Caco-2 (cell line): Measurements from ENCODE around the gene RTN4RL1. TPM values are rescaled to one million over a fixed set of nuclear protein-coding genes. Genes with fewer than 3 reads are reported as not detected.
A peak's percentile ranks its signal among the peaks of the same experiment; 100 is the strongest.

Source experiments
- BruUV-seq: library from RNA; stranded (reverse); fragments of 400-500 nt; replicated peaks from 2 replicates; lab custom pipeline; 2021; lab: Mats Ljungman, UMichigan
- CTCF ChIA-PET: fragments of 300-600 bp; sonication (Branson Sonifier 250); formaldehyde crosslinking; loops from one replicate; lab custom pipeline; 2022; ENCODE audit warnings: antibody characterized with exemption; lab: Charles Lee
- POLR2A ChIA-PET: fragments of 300-600 bp; sonication (Branson Sonifier 250); formaldehyde crosslinking; loops from one replicate; lab custom pipeline; 2022; ENCODE audit warnings: antibody characterized with exemption; lab: Charles Lee
- DNase-seq, 2 experiments: peaks; one replicate each; pipeline versions ENCODE4 v3.0.0 to v3.0.0-alpha.2; 2020 to 2022
- H3K27me3 ChIP-seq: replicated peaks from 2 replicates; pipeline ENCODE4 v1.6.0; 2011; ENCODE audit warnings: low read length; ENCODE audit not compliant: control insufficient read depth, insufficient read depth
- H3K36me3 ChIP-seq: 2 replicates; pipeline ENCODE4 v1.5.1; 2011; ENCODE audit warnings: low read length; ENCODE audit not compliant: control insufficient read depth, insufficient read depth
- H3K4me1 ChIP-seq: fragments of 250-450 bp; sonication (Bioruptor Pico); 2 replicates; pipeline ENCODE4 v1.5.1; 2020; ENCODE audit warnings: mild to moderate bottlenecking
- H3K4me3 ChIP-seq: 2 replicates; pipeline ENCODE4 v1.5.1; 2011; ENCODE audit warnings: low read depth, mild to moderate bottlenecking, control low read depth, low read length
- H3K9me3 ChIP-seq: fragments of 250-450 bp; sonication (Bioruptor Pico); 2 replicates; pipeline ENCODE4 v1.5.1; 2020; ENCODE audit warnings: mild to moderate bottlenecking, moderate library complexity
- H3K27ac Mint-ChIP-seq: one replicate; pipeline ENCODE4 v1.8.0; 2022; ENCODE audit warnings: mixed read lengths; ENCODE audit not compliant: unreplicated experiment
- H3K27me3 Mint-ChIP-seq: one replicate; pipeline ENCODE4 v1.8.0; 2022; ENCODE audit warnings: mixed read lengths; ENCODE audit not compliant: insufficient read depth, unreplicated experiment
- H3K36me3 Mint-ChIP-seq: one replicate; pipeline ENCODE4 v1.8.0; 2022; ENCODE audit warnings: mild to moderate bottlenecking, mixed read lengths; ENCODE audit not compliant: insufficient read depth, unreplicated experiment
- H3K4me1 Mint-ChIP-seq: one replicate; pipeline ENCODE4 v1.8.0; 2022; ENCODE audit warnings: low read depth, mixed read lengths; ENCODE audit not compliant: unreplicated experiment
- H3K4me3 Mint-ChIP-seq: one replicate; pipeline ENCODE4 v1.8.0; 2022; ENCODE audit warnings: mild to moderate bottlenecking, moderate library complexity, mixed read lengths; ENCODE audit not compliant: unreplicated experiment
- H3K9me3 Mint-ChIP-seq: one replicate; pipeline ENCODE4 v1.8.0; 2022; ENCODE audit warnings: mixed read lengths; ENCODE audit not compliant: unreplicated experiment
- intact Hi-C: fragments of 100-400 bp; cut with micrococcal nuclease; formaldehyde crosslinking; loops from one replicate; pipeline ENCODE4 v1.10.0; 2022; ENCODE audit not compliant: unreplicated experiment
- total RNA-seq: library from RNA; stranded (reverse); gene quantifications from 2 replicates; pipeline ENCODE4 v1.2.3, GENCODE V29; 2022
- TF ChIP-seq, protein P1 (sequence below), 2 experiments: fragments of 200-600 bp in 1 of 2; IDR thresholded peaks; 1 replicate in 1 of 2; 2 replicates in 1 of 2; pipeline versions ENCODE4 v1.5.1 to v1.8.0; 2011 to 2022; ENCODE audit warnings: antibody characterized with exemption in 1 of 2, control low read depth in 1 of 2, inconsistent platforms in 1 of 2, low read depth in 1 of 2, low read length in 1 of 2, mild to moderate bottlenecking in 1 of 2, moderate library complexity in 1 of 2; ENCODE audit not compliant: insufficient read depth in 1 of 2, severe bottlenecking in 1 of 2, unreplicated experiment in 1 of 2

The RTN4RL1 gene
- total RNA-seq, 1 experiment from 2014 or later = 0.54 TPM

DNA sequence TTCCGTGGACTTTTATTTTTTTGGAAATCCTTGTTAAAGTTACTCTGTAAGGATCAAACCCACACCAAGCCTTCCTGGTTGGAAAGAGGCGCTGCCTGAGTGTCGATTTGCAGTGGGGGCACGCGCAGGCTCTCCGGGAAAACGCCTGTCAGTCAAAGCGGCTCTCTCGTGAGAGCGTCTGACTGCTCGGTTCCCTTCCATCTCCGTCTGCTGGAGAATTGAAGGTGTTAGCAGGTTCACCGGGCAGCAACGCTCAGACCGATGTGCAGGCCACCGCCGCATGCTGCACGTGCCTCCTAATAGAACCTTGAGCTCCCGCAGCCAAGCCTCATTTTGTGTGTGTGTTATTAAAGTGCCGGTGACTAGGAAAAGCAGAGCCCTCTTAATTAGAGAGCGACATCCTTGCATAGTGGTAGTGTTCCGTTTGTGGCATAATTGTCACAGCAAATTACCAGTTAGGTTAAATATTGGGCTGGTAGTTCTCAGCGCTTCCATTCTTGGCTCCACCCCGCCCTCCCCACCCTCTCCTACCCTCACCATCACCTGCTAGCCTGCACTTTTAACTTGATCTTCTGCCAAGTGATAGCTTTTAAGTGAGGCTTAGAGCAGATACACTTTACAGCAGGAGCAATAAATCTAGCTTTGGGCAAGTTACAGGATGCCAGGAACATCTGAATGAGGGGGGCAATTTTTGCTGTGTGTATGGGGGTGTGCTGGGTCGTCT is 119.8 kb downstream of the RTN4RL1 start:
- DNase-seq = no peak
- no peaks in the 10 kb centered on the region for H3K36me3 ChIP-seq
- no peaks in the 10 kb centered on the region for H3K27me3 ChIP-seq
- BruUV-seq = no TSS peak
- intact Hi-C loops = no loop called here
- peaks cover 17% of the 10 kb centered on the region for H3K4me1 ChIP-seq
- Mint-ChIP-seq H3K9me3 (no peaks in the 10 kb centered on the region), H3K4me1 (peaks cover 6% of the 10 kb centered on the region), H3K36me3 (no peaks in the 10 kb centered on the region), H3K27me3 (no peaks in the 10 kb centered on the region), H3K27ac (no peak overlapping the region), H3K4me3 (no peak overlapping the region)
- ChIA-PET POLR2A (no interaction called here), CTCF (interaction anchor here (1.6 to 2.0 kb wide), 2 partner anchors 120 kb away, joined by 6 to 19 read pairs; partner anchors contain the start of gene RTN4RL1)
- H3K9me3 ChIP-seq = no peaks in the 10 kb centered on the region
- TF ChIP-seq, protein P1, sequence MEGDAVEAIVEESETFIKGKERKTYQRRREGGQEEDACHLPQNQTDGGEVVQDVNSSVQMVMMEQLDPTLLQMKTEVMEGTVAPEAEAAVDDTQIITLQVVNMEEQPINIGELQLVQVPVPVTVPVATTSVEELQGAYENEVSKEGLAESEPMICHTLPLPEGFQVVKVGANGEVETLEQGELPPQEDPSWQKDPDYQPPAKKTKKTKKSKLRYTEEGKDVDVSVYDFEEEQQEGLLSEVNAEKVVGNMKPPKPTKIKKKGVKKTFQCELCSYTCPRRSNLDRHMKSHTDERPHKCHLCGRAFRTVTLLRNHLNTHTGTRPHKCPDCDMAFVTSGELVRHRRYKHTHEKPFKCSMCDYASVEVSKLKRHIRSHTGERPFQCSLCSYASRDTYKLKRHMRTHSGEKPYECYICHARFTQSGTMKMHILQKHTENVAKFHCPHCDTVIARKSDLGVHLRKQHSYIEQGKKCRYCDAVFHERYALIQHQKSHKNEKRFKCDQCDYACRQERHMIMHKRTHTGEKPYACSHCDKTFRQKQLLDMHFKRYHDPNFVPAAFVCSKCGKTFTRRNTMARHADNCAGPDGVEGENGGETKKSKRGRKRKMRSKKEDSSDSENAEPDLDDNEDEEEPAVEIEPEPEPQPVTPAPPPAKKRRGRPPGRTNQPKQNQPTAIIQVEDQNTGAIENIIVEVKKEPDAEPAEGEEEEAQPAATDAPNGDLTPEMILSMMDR (IDR thresholded peaks at IDR 0.05; ENCODE audit: insufficient read depth in 1 of 2, low read depth in 1 of 2, low read length in 1 of 2, severe bottlenecking in 1 of 2, unreplicated experiment in 1 of 2) = no peak
- no peak overlapping the region for H3K4me3 ChIP-seq

GRCh38 chr17:1904273-1905182 is 120.6 kb downstream of the RTN4RL1 start:
- POLR2A ChIA-PET = no interaction called here
- Mint-ChIP-seq H3K36me3 (no peaks in the 10 kb centered on the region), H3K27me3 (no peaks in the 10 kb centered on the region), H3K27ac (no peak overlapping the region), H3K9me3 (no peaks in the 10 kb centered on the region), H3K4me1 (peaks cover 6% of the 10 kb centered on the region), H3K4me3 (no peak overlapping the region)
- H3K4me1 ChIP-seq = peaks cover 10% of the 10 kb centered on the region
- BruUV-seq = no TSS peak
- TF ChIP-seq, protein P1 (IDR thresholded peaks at IDR 0.05; ENCODE audit: insufficient read depth in 1 of 2, low read depth in 1 of 2, low read length in 1 of 2, severe bottlenecking in 1 of 2, unreplicated experiment in 1 of 2) = no peak
- no peak for DNase-seq
- no peaks in the 10 kb centered on the region for H3K27me3 ChIP-seq
- H3K4me3 ChIP-seq = no peak overlapping the region
- intact Hi-C loops = no loop called here
- no peaks in the 10 kb centered on the region for H3K9me3 ChIP-seq
- no peaks in the 10 kb centered on the region for H3K36me3 ChIP-seq
- CTCF ChIA-PET = interaction anchor here (1.0 to 2.0 kb wide), 2 partner anchors 121 to 130 kb away, joined by 3 to 6 read pairs; partner anchors contain the start of gene RTN4RL1

- TF ChIP-seq, protein P1 (IDR thresholded peaks at IDR 0.05; ENCODE audit: insufficient read depth in 1 of 2, low read depth in 1 of 2, low read length in 1 of 2, severe bottlenecking in 1 of 2, unreplicated experiment in 1 of 2) = peak; percentile 23 to 52
- no peak overlapping the region for H3K27ac Mint-ChIP-seq
Observed at GRCh38 chr17:1899403-1900000, 125.6 kb downstream of the RTN4RL1 start.

More at GRCh38 chr17:1899403-1900000, 125.6 kb downstream of the RTN4RL1 start:
- H3K27me3 Mint-ChIP-seq = no peaks in the 10 kb centered on the region
- Histone ChIP-seq H3K36me3 (peaks cover 3% of the 10 kb centered on the region), H3K4me1 (peaks cover 7% of the 10 kb centered on the region), H3K4me3 (no peak overlapping the region), H3K9me3 (no peaks in the 10 kb centered on the region), H3K27me3 (no peaks in the 10 kb centered on the region)
- DNase-seq = no peak
- H3K9me3 Mint-ChIP-seq = no peaks in the 10 kb centered on the region
- intact Hi-C loops = no loop called here
- POLR2A ChIA-PET = no interaction called here
- H3K4me3 Mint-ChIP-seq = no peak overlapping the region
- no TSS peak for BruUV-seq
- peaks cover 7% of the 10 kb centered on the region for H3K4me1 Mint-ChIP-seq
- H3K36me3 Mint-ChIP-seq = peaks cover 32% of the 10 kb centered on the region
- CTCF ChIA-PET = no interaction called here
